ENCODE results near the gene SPRR3. TPM values are rescaled to one million over a fixed set of nuclear protein-coding genes. Genes with fewer than 3 reads are reported as not detected.

Gene SPRR3
- total RNA-seq, 2 experiments from 2014 or later, result not detected

DNA sequence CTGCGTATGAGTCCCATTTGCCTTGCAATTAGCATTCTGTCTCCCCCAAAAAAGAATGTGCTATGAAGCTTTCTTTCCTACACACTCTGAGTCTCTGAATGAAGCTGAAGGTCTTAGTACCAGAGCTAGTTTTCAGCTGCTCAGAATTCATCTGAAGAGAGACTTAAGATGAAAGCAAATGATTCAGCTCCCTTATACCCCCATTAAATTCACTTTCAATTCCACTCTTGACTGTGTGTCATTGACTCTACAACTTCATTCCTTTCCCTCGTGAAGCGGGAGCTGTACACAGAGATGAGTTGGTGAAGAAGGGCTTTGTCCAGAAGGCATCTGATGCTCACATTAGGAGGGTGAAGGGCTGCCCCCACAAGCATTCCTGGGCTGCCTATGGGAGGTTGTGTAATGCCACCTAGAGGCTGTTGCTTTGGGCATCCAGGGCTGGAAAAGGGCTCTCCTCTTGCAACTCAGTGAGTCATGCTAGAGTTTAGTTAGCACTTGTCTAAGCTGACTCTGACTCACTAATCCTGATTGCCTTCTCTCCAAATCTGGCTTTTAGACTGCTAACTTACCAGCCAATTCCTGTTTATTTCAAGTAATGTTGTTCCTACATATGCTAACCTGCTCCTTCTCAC is 31.2 kb downstream of the SPRR3 start:
- Mint-ChIP-seq H3K4me1 (ENCODE audit: low read depth) (no peaks in the 10 kb centered on the region), H3K27ac (no peak overlapping the region), H3K4me3 (no peak overlapping the region), H3K9me3 (no peaks in the 10 kb centered on the region), H3K36me3 (ENCODE audit: low read depth) (no peaks in the 10 kb centered on the region), H3K27me3 (peaks cover 29% of the 10 kb centered on the region)
- POLR2A ChIA-PET, result no interaction called here
- intact Hi-C loops (cut with DNase I, micrococcal nuclease), result no loop called here
- Histone ChIP-seq H3K27me3 (ENCODE audit: control insufficient read depth in 1 of 2, insufficient read depth in 2 of 2, low read length in 2 of 2) (no peaks in the 10 kb centered on the region), H3K4me1 (ENCODE audit: insufficient read depth, low read length) (no peaks in the 10 kb centered on the region), H3K27ac (ENCODE audit: low read depth in 1 of 2, low read length in 2 of 2) (no peak overlapping the region), H3K36me3 (ENCODE audit: insufficient read depth, low read length) (no peaks in the 10 kb centered on the region), H3K4me3 (ENCODE audit: low read length) (no peak overlapping the region), H3K9me3 (ENCODE audit: control insufficient read depth in 1 of 2, insufficient read depth in 1 of 2, low read length in 2 of 2) (no peaks in the 10 kb centered on the region)
- no peak for DNase-seq
- TF ChIP-seq, protein P1, sequence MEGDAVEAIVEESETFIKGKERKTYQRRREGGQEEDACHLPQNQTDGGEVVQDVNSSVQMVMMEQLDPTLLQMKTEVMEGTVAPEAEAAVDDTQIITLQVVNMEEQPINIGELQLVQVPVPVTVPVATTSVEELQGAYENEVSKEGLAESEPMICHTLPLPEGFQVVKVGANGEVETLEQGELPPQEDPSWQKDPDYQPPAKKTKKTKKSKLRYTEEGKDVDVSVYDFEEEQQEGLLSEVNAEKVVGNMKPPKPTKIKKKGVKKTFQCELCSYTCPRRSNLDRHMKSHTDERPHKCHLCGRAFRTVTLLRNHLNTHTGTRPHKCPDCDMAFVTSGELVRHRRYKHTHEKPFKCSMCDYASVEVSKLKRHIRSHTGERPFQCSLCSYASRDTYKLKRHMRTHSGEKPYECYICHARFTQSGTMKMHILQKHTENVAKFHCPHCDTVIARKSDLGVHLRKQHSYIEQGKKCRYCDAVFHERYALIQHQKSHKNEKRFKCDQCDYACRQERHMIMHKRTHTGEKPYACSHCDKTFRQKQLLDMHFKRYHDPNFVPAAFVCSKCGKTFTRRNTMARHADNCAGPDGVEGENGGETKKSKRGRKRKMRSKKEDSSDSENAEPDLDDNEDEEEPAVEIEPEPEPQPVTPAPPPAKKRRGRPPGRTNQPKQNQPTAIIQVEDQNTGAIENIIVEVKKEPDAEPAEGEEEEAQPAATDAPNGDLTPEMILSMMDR (IDR thresholded peaks at IDR 0.05), result no peak
- no peak for ATAC-seq (ENCODE audit: poor library complexity)
- CTCF ChIA-PET, result no interaction called here

DNA sequence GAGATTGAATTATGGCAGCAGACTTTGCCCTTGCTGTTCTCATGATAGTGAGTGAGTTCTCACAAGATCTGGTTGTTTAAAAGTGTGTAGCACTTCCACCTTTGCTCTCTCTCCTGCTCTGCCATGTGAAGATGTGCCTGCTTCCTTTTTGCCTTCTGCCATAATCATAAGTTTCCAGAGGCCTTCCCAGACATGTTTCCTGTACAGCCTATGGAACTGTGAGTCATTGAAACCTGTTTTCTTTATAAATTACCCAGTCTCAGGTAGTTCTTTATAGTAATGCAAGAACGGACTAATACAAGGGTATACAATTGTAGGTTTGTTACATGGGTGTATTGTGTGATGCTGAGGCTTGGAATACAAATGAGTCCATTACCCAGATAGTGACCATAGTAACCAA is 33.7 kb downstream of the SPRR3 start:
- TF ChIP-seq, protein P1 (IDR thresholded peaks at IDR 0.05), result no peak
- Mint-ChIP-seq H3K4me1 (ENCODE audit: low read depth) (no peaks in the 10 kb centered on the region), H3K9me3 (no peaks in the 10 kb centered on the region), H3K36me3 (ENCODE audit: low read depth) (no peaks in the 10 kb centered on the region), H3K27me3 (peaks cover 35% of the 10 kb centered on the region), H3K27ac (no peak overlapping the region), H3K4me3 (no peak overlapping the region)
- ChIA-PET CTCF (no interaction called here), POLR2A (no interaction called here)
- Histone ChIP-seq H3K9me3 (ENCODE audit: control insufficient read depth in 1 of 2, insufficient read depth in 1 of 2, low read length in 2 of 2) (no peaks in the 10 kb centered on the region), H3K4me3 (ENCODE audit: low read length) (no peak overlapping the region), H3K36me3 (ENCODE audit: insufficient read depth, low read length) (no peaks in the 10 kb centered on the region), H3K27ac (ENCODE audit: low read depth in 1 of 2, low read length in 2 of 2) (no peak overlapping the region), H3K27me3 (ENCODE audit: control insufficient read depth in 1 of 2, insufficient read depth in 2 of 2, low read length in 2 of 2) (no peaks in the 10 kb centered on the region), H3K4me1 (ENCODE audit: insufficient read depth, low read length) (no peaks in the 10 kb centered on the region)
- DNase-seq (no peak), ATAC-seq (ENCODE audit: poor library complexity) (no peak)
- intact Hi-C loops (cut with DNase I, micrococcal nuclease), result no loop called here

DNA sequence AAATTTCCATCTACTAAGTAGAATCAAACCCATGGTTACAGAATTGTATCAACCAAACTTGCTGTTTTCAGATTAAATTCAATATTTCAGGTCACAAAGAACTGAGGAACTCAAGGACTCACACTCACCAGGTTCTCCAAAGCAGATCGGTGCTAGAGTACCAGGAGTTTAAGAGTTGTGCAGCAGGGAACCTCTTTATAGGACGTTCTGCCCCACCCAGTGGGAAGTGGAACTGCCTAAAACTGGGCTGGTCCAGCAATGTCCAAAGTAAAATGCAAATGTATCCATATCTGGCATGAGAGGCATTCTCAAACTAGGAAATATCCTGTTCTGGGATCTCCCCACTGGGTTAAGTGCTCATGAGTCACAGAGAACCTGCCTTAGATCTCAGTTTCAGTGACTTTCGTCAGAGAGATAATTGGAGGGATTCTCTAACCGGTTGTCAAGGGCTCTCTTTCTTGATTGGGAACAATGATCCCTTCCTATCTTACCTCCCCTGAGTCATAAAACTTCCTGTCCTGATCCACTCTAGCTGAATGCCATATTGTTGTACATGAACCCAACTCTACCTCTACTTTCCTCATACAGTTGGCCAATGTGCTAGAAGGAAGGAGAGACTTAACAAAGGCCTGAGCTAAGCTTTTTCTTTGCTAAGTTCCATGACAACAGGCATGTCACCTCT is 39.5 kb downstream of the SPRR3 start, which contains the start of gene SPRR2D:
SPRR2D (minus strand) TSS at position 171 of the 682 bp plus-strand sequence. CDS start 774 bp downstream, outside the sequence.
- Mint-ChIP-seq H3K27ac (no peak within 1 kb of the TSS), H3K9me3 (no peaks in the 10 kb centered on the region), H3K4me1 (ENCODE audit: low read depth) (no peaks in the 10 kb centered on the region), H3K4me3 (no peak within 1 kb of the TSS), H3K36me3 (ENCODE audit: low read depth) (no peaks in the 10 kb centered on the region), H3K27me3 (peaks cover 65% of the 10 kb centered on the region)
- POLR2A ChIA-PET, result no interaction called here
- TF ChIP-seq, protein P1 (IDR thresholded peaks at IDR 0.05), result no peak
- DNase-seq (no peak), ATAC-seq (ENCODE audit: poor library complexity) (no peak)
- no peak within 1 kb of the TSS for H3K4me3 ChIP-seq (ENCODE audit: low read length)
- intact Hi-C loops (cut with DNase I, micrococcal nuclease), result no loop called here
- no peaks in the 10 kb centered on the region for H3K36me3 ChIP-seq (ENCODE audit: insufficient read depth, low read length)
- no peaks in the 10 kb centered on the region for H3K9me3 ChIP-seq (ENCODE audit: control insufficient read depth in 1 of 2, insufficient read depth in 1 of 2, low read length in 2 of 2)
- no peak within 1 kb of the TSS for H3K27ac ChIP-seq (ENCODE audit: low read depth in 1 of 2, low read length in 2 of 2)
- no peaks in the 10 kb centered on the region for H3K4me1 ChIP-seq (ENCODE audit: insufficient read depth, low read length)
- peaks cover 0 to 6% of the 10 kb centered on the region in 2 experiments for H3K27me3 ChIP-seq (ENCODE audit: control insufficient read depth in 1 of 2, insufficient read depth in 2 of 2, low read length in 2 of 2)
- CTCF ChIA-PET, result no interaction called here
